ENCODE measurements around the gene HTRA3. TPM values are rescaled to one million over a fixed set of nuclear protein-coding genes. Genes with fewer than 3 reads are reported as not detected.
"Not testable (repeated sequence)": the region's sequence is repeated elsewhere in the genome, so short reads cannot be mapped to it uniquely, and the experiment has no call there.

The HTRA3 gene
- total RNA-seq, 2 donors from 2014 or later = 6.0 to 18.9 TPM

DNA sequence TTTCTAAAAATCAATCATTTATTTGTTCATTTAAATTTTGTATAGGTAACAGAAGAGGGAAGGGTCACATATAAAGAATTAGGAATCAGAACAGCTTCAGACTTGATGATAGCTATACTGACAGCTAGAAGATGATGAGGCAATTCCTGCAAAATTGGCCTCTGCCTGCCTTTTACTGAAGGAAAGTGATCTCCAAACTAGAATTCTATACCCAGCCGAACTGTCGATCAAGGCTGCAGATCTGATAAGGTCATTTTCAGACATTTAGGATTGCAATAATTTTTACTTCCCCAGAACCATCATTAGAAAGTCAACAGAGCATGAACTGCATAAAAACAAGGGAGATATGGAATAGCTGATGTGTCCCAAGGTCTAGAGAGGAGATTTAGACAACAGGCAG lies 66.3 kb downstream of the HTRA3 start:
- no peaks in the 10 kb centered on the region for H3K36me3 ChIP-seq
- peaks cover 4% of the 10 kb centered on the region for H3K4me1 ChIP-seq (replicated peaks)
- DNase-seq (ENCODE audit: low spot score) = no peak
- H3K27me3 ChIP-seq (replicated peaks; ENCODE audit: insufficient read depth) = no peaks in the 10 kb centered on the region
- intact Hi-C loops (cut with DNase I) = no loop called here
- TF ChIP-seq, protein P1, sequence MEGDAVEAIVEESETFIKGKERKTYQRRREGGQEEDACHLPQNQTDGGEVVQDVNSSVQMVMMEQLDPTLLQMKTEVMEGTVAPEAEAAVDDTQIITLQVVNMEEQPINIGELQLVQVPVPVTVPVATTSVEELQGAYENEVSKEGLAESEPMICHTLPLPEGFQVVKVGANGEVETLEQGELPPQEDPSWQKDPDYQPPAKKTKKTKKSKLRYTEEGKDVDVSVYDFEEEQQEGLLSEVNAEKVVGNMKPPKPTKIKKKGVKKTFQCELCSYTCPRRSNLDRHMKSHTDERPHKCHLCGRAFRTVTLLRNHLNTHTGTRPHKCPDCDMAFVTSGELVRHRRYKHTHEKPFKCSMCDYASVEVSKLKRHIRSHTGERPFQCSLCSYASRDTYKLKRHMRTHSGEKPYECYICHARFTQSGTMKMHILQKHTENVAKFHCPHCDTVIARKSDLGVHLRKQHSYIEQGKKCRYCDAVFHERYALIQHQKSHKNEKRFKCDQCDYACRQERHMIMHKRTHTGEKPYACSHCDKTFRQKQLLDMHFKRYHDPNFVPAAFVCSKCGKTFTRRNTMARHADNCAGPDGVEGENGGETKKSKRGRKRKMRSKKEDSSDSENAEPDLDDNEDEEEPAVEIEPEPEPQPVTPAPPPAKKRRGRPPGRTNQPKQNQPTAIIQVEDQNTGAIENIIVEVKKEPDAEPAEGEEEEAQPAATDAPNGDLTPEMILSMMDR (IDR thresholded peaks at IDR 0.05) = no peak
- no peak for TF ChIP-seq POLR2AphosphoS5 (IDR thresholded peaks at IDR 0.05)
- no peak overlapping the region for H3K27ac ChIP-seq
- H3K9me3 ChIP-seq = no peaks in the 10 kb centered on the region
- no peak overlapping the region for H3K4me3 ChIP-seq
- WGBS = 91% methylated on average over 2 of the region's 2 CpGs

DNA sequence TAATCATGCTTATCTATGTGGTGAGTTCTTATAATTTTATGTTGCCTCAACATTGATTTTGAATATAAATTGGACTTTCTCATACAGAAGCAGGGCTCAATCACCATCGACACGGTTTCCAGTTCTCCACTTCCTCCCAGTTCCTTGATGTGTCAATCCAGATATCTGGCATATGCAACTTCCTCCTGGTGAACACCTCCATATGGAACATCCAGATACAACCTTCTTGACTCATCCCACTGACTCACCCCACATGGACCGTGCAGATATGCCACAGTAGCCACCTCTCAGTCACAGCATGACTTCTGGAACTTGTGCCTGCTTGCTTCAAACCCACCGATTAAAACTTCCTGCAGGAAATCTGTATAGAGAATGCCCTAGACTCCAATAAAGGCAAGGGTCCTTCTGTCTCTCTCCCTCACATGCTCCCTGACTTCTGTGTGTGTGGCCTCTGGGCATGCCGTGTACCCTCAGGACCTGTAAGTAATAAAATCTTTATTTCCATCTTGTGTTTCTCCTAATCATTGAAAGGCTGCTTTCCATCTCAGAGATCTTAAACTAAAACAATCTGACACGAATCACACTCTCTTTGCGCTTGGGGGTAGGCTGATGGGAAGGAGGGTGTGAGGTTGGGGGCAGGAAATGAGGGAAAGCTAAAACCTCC lies 67.0 kb downstream of the HTRA3 start:
- DNase-seq (ENCODE audit: low spot score) = no peak
- H3K4me1 ChIP-seq (replicated peaks) = no peaks in the 10 kb centered on the region
- H3K27me3 ChIP-seq (replicated peaks; ENCODE audit: insufficient read depth) = no peaks in the 10 kb centered on the region
- TF ChIP-seq POLR2A (IDR thresholded peaks at IDR 0.05) (no peak), POLR2AphosphoS5 (IDR thresholded peaks at IDR 0.05) (no peak)
- TF ChIP-seq, protein P1 (IDR thresholded peaks at IDR 0.05) = no peak
- H3K36me3 ChIP-seq = no peaks in the 10 kb centered on the region
- H3K9me3 ChIP-seq = no peaks in the 10 kb centered on the region
- H3K27ac ChIP-seq = no peak overlapping the region
- no peak overlapping the region for H3K4me3 ChIP-seq
- 78% methylated on average over 7 of the region's 7 CpGs for WGBS
- intact Hi-C loops (cut with DNase I) = no loop called here

DNA sequence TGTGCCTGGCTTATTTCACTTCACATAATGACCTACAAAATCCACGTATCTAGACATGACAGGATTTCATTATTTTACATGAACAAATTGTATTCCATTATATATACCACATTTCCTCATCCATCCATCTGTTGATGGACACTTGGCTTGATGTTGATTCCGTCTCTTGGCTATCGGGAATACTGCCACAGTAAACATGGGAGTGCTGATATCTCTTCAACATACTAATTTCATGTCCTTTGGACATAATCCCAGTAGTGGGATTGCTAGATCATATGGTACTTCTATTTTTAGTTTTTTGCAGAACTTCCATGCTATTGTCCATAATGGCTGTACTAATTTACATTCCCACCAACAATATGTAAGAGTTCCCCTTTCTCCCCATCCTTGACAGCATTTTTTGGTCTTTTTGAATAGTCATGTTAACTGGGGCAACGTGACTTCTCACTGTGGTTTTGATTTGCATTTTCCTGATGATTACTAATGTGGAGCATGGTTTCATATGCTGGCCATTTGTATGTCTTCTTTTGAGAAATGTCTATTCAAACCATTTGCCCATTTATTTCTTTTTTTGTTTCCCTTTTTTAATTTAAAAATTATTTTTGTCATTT lies 68.9 kb downstream of the HTRA3 start:
- no peaks in the 10 kb centered on the region for H3K36me3 ChIP-seq
- WGBS = 88% methylated on average over 4 of the region's 4 CpGs
- H3K27me3 ChIP-seq (replicated peaks; ENCODE audit: insufficient read depth) = no peaks in the 10 kb centered on the region
- H3K4me1 ChIP-seq (replicated peaks) = no peaks in the 10 kb centered on the region
- intact Hi-C loops (cut with DNase I) = no loop called here
- no peak overlapping the region for H3K27ac ChIP-seq
- DNase-seq (ENCODE audit: low spot score) = no peak
- no peak overlapping the region for H3K4me3 ChIP-seq
- H3K9me3 ChIP-seq = no peaks in the 10 kb centered on the region
- TF ChIP-seq POLR2A (IDR thresholded peaks at IDR 0.05) (no peak), POLR2AphosphoS5 (IDR thresholded peaks at IDR 0.05) (no peak)
- TF ChIP-seq, protein P1 (IDR thresholded peaks at IDR 0.05) = no peak

DNA sequence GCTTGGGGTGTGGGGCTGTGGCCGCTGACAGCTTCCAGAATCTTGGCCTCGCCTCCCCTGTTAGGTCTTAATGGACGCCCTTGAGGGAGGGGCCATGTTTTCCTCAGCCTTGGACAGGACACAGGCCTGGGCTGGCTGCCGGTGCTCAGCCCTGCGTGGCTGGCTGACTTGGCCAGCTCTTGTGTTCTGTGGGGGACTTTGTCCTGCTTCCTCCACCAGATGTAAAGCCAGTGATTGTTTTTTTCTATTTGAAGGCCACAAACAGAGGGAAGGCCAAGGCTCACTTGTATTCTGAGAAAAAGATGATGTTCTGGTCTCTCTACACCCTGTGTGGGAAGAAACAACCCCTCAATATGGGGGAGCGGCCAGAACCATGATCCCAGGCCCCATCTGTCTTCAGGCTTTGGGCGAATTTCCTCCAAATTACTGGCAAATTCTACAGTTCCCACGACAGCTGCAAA lies 71.3 kb downstream of the HTRA3 start:
- TF ChIP-seq, protein P1 (IDR thresholded peaks at IDR 0.05) = no peak
- no peak for TF ChIP-seq POLR2A (IDR thresholded peaks at IDR 0.05)
- TF ChIP-seq POLR2AphosphoS5 (IDR thresholded peaks at IDR 0.05) = peak; percentile 6
- Histone ChIP-seq H3K27ac (peak overlapping the region in 1 of 2 donors; percentile 8), H3K4me3 (no peak overlapping the region), H3K36me3 (no peaks in the 10 kb centered on the region), H3K27me3 (replicated peaks; ENCODE audit: insufficient read depth) (no peaks in the 10 kb centered on the region), H3K4me1 (replicated peaks) (no peaks in the 10 kb centered on the region), H3K9me3 (no peaks in the 10 kb centered on the region)
- no peak for DNase-seq (ENCODE audit: low spot score)
- intact Hi-C loops (cut with DNase I) = loop anchor here (5.0 kb wide), 1 partner anchor 51 kb away; no protein-coding TSS in a partner anchor
- WGBS = 54% methylated on average over 8 of the region's 8 CpGs

DNA sequence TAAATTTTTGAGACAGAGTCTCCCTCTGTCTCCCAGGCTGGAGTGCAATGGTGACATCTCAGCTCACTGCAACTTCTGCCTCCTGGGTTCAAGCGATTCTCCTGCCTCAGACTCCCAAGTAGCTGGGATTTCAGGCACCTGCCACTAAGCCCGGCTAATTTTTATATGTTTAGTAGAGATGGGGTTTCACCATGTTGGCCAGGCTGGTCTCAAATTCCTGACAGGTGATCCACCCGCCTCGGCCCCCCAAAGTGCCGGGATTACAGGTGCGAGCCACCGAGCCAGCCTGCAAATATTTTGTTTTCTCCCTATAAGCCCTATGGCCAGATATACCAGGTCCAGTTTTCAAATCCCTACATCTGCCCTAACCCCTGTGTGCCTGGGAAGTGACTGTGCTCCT lies 71.7 kb downstream of the HTRA3 start:
- H3K27me3 ChIP-seq (replicated peaks; ENCODE audit: insufficient read depth); H3K9me3 ChIP-seq; H3K36me3 ChIP-seq; DNase-seq (ENCODE audit: low spot score); H3K4me3 ChIP-seq; H3K4me1 ChIP-seq (replicated peaks): not testable (repeated sequence)
- H3K27ac ChIP-seq = peak overlapping the region in 1 of 2 donors; percentile 8
- 73% methylated on average over 7 of the region's 7 CpGs for WGBS
- intact Hi-C loops (cut with DNase I) = loop anchor here (5.0 kb wide), 1 partner anchor 51 kb away; no protein-coding TSS in a partner anchor
